HK-2 (cell line): Measurements from ENCODE around the gene ARHGAP33.

ENCODE experiments used
- DNase-seq: peaks from one replicate; pipeline ENCODE4 v3.0.0-alpha.2; 2018; ENCODE audit not compliant: unreplicated experiment

ARHGAP33 gene

DNA sequence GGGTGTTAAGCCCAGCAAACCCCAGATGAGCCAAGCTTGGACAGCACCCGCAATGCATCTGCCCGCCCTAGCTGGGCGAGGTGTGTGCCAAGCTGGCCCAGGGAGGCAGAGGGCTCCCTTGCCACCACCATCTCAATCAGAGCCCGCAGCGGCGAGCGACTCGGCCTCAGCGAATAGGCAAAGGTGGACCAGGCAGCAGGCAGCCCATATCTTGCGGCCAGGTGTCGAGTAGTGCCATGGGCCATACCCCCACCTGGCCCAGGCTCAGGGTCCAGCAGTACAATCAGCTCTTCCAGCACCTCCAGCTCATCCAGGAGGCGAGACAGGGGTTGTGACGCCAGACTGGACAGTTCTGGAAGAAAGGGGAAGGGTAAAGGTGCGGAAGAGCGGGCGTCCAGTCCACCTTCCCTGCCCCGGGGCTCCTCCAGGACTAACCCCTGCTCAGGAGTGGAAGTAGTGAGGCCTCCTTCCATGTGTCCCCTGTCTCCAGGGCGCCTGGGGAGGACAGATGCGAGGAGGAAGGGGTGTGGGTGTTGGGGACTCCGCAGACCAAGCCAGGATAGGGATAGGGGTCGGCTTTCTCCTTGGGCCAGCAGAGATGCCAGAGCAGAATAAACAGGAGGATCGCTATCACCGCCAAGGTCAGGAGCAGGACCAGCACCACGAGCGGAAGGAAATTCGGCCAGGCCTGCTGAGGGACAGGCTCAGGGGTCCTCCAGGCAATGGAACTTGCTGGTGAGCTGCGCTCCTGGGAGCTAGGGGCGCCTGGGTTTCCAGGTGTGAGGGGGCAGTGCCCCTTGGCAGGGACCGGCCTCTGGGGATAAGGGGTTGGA lies 35.9 kb upstream of the ARHGAP33 start:
- DNase-seq, result no peak

DNA sequence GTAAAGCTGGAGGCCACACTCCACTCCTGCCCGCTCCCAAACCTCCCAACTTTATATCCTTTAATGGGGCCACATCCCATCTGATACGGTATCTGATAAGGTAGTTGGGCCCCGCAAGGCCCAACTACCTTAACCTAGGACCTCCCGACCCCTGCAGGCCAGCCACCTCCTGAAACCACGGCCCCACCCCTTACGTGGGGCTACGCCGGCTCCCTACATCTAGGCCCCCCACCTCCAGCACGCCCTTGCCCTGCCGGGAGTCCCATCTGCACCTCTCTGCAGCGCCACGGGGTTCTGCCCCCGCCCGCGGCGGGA lies 35.3 kb upstream of the ARHGAP33 start:
- DNase-seq, result no peak

DNA sequence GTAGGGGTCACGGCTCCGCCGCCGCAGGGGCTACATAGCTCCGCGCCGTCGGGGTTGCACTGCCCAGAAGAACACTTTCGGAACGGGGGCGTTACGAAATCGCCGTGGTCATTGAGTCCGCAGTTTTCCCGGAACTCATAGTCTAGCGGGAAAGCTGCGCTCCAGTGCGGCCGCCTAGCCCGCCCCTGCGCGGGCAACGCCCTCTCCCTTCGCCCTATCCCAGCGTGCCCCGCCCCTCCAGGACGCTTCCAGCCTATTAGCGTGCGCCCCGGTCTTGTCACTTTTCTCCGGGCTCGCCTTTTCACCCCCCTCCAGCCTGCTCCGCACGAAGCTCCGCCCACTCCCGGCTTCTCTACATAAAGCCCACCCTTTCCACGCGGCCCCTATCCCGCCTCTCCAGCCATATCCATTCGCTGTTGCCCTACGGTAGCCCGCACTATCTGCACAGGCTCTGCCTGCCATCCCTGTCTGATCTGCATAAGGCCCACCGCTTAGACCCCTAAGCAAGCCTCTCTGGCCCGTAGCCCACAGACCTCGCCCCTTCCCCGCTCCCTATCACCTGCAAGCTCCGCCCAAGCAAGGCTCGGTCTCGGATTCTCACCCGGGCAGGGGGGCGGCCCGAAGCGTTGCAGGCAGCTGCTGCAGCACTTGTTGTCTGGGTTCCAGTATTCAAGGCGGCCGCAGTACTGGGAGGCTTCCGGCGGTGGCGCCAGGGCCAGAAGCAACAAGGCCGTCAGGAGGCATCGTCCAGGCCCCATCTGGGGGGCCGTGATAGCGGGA lies 34.8 kb upstream of the ARHGAP33 start:
- DNase-seq, result peak; percentile 97

DNA sequence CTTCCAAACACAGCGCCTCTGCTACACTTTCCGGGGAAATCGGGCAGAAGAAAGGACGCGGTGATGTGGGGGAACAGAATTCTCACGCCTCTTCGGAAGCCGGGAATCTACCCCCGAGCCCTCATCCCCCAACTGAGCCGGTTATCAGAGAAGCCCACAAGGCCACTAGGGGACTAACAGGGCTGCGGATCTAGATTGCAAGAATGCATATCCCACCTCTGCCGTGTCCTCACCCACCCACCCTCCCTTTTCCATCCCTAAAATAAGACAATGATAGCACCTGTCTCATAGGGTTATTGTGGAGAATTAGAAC lies 34.2 kb upstream of the ARHGAP33 start:
- DNase-seq, result no peak

DNA sequence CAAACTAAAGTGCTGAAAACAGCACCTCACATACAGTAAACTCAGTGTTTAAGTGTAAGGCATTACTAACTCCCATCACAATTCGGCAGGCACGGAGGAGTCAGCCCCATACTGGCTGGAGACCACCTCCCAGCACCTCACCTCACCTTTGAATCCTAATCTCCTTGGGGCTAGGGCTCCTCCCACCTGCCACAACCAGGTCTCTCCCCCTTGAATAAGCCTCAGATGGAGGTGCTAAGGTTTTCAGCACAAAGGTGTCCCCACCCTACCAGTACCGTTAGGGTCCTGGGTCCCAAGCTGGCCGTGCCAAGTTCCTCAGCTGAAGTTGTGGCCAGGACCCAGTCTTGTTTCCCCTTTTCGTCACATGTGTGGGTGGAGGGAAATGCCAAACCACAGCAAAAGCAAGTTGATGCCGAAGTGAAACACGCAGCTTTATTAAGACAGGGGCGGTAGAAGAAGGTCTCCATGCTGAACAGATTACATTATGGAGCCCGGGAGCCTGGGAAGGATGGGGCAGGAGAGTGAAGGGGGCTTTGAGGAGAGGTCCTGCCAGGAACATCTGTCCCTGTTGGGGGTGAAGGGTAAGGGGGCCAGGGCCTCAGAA lies 33.1 kb upstream of the ARHGAP33 start, which contains the start of gene IGFLR1:
Gene IGFLR1, minus strand, starts transcription at position 332 of the 604 bp plus-strand sequence. CDS start 1,272 bp downstream, outside the sequence.
- no peak for DNase-seq

DNA sequence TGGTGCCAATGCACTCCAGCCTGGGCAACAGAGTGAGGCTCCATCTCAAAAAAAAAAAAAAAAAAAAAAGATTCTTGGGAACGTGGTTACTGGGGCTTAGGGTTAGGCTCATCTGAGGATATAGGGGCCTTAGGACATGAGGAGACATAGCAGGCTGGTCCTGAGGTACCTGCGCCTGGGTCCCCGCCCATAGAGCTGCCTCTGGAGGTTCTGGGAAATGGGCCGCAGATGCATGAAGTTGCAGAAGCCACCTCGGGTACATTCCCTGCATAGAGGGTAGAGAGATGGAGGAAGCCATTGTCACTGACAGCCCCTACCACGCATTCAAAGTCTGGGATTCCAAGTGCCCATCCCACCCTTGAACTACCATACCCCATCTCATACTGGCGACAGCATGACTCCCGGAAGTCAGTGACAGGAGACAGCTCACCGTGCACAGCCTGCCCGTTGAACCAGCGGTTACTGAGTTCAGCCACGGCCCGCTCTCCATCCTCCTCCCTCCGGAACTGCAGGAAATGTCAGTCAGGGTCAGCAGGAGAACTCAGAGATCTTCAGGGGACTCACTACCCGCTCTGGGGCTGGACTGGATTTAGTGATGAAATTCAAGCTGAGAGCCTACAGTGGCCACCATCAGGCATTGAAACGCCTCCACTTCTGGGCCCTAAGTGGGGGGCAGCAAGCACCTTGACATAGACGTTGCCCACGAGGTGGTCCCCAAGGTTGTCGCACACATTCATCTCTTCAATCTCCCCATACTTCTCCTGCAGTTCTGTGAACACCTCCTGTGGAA lies 31.5 kb upstream of the ARHGAP33 start:
- DNase-seq, result no peak

DNA sequence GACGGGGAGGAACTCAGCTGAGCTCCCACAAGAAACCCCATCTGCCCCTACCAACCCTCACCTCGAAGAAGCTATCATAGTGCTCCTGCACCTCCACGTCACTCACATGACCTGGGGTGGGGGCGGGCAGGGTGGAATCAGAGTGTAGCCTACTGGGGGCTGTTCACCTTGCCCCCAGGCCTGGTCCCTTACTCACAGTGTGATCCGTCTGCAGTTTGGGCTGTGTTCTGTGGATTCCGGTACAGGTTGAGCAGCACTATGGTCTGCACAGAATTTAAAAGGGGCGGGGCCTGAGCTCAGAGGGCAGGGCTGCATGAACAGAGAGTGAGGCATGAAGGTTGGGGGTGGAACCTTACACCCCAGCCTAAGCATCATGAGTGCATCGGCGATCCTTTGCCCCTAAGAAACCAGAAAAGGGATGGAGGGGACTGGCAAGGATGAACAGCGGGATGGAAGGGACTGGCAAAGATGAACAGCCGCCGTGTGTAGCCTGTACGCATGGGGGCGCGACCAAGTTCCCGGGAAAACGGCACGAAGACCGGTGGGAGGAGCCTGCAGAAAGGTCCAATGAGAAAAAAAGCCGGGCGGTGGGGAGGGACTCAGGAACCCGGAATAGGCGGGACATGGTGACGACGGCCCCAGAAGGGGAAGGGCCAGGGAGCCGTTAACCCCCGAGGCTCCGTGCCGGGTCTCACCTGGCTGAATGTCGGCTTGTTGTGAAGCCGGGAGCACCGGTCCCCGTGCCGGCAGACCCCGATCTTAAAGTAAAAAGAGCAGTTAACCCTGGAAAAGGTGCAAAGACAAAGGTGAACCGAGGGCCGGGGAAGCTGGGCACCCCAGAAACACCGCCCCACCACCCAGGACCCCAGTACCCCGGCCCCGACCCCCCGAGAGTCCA lies 30.7 kb upstream of the ARHGAP33 start:
- DNase-seq, result peak; percentile 93

DNA sequence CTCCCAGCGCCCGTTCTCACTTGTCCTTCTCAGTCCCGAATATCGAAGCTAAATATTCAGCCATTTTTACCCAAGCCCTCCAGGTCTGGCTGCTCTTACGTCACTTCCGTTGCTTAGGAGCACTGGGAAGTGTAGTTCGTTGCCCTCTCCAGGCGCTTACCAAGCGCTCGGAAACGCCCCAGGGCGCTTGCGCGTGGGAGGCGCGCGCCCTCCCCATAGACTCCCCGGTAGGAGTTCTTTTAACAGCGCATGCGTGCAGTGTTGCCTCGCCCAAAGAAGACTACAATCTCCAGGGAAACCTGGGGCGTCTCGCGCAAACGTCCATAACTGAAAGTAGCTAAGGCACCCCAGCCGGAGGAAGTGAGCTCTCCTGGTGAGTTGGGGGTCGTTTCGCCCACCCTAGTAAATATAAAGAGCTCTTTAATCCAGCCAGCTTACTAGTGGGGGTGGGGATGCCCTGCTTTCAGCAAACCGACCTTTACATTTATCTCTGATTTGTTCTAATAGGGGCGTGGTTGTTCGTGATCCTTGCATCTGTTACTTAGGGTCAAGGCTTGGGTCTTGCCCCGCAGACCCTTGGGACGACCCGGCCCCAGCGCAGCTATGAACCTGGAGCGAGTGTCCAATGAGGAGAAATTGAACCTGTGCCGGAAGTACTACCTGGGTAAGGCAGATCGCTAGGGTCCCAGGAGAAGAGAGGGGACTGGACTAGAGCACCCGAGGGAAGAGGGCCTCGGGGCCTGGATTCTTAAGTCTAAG lies 29.9 kb upstream of the ARHGAP33 start, which contains the start of the genes PSENEN and U2AF1L4:
Gene PSENEN, plus strand, starts transcription at position 324 of the 759 bp plus-strand sequence. Its CDS starts 280 bp downstream, at position 604.
Gene U2AF1L4, minus strand, starts transcription at position 91 of the 759 bp plus-strand sequence. Its CDS starts 27 bp downstream, at position 64.
- DNase-seq, result peak; percentile 94

DNA sequence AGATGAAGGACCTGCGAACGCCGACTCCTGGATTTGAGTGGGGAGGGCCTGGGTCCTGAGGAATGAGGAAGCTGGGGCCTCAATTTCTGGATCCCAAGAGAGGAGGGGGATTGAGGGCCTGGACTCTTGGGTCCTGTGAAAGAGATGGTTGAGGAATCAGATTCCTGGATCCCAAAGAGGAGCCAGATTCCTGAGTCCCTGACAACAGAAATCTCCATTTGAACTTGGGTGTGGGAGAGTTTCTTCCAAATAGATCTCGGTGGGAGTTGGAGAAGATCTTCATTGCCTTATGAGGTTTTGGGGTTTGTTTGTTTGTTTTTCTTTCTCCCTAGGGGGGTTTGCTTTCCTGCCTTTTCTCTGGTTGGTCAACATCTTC lies 29.3 kb upstream of the ARHGAP33 start:
- no peak for DNase-seq

DNA sequence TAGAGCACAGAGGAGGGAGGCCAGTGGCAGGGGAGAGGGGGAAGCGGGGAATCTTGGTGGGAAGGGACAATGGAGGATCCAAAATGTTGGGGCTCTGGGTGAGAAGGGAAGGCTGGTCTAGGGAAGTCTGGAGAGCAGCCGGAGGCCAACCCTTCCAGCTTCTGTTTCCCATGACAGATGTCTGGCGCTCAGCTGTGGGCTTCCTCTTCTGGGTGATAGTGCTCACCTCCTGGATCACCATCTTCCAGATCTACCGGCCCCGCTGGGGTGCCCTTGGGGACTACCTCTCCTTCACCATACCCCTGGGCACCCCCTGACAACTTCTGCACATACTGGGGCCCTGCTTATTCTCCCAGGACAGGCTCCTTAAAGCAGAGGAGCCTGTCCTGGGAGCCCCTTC lies 28.8 kb upstream of the ARHGAP33 start:
- no peak for DNase-seq

DNA sequence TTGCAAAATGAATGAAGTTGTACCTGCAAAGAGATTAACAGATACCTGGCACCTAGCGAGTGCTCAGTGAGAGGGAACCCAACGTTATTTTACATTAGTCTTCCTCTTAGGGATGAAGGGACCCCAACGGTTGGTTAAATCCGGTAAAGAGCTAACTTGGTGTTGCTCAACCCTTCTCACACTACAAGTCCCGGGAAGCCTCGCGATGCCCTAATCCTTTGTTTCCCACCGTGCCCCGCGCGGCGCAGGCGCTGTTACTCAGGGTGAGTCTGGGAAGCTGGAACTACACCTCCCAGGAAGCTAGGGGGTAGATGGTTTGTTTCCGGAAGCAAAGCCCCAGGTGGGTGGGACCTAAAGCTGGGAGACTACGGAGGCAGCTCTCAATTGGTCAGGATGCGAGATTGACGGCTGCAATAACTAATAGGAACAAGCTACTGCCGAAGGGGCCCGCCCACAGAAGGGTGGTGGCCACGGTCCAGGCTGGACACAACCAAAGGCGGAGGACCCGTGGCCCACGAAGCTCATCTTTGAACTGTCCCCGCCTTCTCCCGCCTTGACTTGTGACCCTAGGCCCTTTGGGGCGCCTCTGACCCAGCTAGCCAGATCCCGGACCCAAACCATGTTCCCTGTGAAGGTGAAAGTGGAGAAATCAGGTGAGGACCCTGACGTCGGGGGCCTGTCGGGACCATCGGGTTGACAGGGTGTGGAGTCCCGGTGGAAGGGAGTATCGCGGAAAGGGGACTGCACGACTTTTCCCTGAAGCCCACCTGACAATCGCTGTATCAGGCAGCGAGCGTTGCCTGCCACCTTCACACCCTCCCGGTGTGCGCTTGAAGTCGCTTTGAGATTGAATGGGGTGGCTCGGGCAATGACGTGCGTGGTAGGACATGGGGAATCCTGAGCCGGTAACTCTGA lies 27.0 kb upstream of the ARHGAP33 start, which contains the start of gene LIN37:
Gene LIN37, plus strand, starts transcription at position 471 of the 915 bp plus-strand sequence. Its CDS starts 149 bp downstream, at position 620.
- DNase-seq, result peak; percentile 99

DNA sequence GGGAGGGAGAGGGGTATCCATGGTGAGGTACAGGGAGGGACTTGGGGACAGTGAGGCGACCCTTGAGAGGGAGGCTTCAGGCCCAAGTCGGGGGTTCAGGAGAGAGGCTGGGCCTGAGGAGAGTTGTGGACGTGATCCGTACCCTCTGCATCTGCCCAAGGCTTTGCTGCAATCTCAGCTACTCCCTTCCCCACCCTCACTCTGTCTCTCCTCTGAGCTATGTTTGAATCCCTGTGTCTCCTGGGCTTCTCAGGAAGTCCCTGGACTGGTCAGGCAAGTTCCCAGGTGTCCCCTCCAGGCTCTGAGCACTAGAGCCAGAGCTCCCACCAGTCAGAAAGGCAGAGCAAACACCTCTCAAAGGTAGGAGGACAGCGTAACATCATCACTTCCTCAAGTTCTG lies 25.2 kb upstream of the ARHGAP33 start:
- no peak for DNase-seq

DNA sequence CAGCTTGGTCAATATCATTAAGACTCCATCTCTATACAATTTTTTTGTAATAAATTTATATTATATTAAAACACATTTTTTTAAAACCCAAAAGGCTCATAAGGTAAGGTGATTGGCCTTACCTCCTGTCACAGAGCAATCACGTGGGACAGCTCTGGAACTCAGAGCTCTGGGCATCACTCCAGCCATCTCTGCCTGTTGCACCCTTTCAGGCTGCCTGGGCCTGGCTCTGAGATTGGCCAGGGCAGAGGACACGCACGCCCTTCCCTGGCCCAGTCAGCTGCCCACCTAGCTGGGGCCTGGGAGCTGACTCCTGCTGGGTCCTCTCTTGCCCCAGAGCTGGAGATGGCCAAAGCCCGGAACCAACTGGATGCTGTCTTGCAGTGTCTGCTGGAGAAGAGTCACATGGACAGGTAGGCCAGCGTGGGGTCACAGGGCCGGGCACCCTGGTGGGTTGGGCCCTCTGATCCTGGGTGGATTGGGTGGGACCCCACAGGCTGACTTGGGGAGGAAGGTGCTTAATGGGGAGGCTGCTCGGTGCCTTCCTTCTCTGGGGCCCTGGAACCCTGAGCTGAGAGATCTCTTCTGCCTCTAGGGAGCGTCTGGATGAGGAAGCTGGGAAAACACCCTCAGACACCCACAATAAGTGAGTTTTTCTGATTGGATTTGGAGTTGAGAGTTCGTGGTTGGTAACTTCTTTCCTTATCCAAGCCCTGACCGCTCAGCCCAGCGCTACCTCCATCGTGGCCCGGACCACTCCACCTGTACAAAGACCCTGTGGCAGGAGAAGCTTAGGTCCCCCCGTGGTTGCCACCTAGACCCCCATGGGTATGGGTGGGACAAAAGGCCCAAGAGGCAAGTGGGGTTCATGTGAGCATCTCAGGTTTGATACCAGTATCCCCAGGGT lies 23.3 kb upstream of the ARHGAP33 start:
- DNase-seq, result no peak

DNA sequence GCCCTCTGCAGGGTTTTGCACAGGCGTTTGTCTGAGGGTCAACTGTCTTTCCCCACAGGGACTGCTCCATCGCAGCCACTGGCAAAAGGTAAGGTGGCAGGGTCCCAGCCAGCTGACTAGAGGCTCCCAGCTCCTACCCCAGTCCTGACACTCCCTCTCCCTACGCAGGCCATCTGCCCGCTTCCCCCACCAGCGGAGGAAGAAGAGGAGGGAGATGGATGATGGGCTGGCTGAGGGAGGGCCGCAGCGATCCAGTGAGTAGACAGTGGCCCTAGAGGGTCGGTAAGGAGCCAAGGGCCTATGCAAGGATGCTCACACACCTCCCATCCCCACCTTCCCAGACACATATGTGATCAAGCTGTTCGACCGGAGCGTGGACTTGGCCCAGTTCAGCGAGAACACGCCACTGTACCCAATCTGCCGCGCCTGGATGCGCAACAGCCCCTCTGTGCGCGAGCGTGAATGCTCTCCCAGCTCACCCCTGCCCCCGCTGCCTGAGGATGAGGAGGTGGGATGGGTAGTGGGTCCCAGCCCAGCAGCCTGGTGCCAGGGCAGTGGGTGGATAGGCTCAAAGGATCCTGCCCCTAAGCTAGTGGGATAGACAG lies 22.5 kb upstream of the ARHGAP33 start:
- no peak for DNase-seq

DNA sequence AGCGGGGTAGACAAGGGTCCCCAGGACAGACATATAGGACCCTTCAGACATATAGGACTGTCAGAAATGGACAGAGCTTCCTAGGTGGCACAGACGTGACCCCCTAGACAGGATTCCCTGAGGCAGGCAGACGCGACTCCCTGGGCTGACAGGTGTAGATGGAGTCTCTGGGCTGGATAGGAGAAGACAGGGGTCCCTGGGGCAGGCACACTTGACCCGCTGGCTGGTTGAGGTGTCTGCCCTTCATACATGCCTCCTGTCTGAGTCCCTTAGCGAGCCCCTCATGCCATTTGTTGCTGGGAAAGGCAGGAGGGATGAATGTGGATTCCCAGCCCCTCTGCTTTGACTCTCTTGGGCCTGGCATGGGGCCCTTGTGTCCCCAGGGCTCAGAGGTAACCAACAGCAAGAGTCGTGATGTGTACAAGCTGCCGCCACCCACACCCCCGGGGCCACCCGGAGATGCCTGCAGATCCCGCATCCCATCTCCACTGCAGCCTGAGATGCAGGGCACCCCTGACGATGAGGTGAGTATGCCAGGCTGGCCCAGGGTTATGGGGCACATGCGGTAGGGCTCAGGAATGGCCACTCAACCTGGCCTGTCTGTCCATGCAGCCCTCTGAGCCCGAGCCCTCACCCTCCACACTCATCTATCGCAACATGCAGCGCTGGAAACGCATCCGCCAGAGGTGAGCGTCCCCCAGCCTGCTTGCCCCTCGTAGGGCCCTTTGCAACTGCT lies 21.6 kb upstream of the ARHGAP33 start:
- no peak for DNase-seq

DNA sequence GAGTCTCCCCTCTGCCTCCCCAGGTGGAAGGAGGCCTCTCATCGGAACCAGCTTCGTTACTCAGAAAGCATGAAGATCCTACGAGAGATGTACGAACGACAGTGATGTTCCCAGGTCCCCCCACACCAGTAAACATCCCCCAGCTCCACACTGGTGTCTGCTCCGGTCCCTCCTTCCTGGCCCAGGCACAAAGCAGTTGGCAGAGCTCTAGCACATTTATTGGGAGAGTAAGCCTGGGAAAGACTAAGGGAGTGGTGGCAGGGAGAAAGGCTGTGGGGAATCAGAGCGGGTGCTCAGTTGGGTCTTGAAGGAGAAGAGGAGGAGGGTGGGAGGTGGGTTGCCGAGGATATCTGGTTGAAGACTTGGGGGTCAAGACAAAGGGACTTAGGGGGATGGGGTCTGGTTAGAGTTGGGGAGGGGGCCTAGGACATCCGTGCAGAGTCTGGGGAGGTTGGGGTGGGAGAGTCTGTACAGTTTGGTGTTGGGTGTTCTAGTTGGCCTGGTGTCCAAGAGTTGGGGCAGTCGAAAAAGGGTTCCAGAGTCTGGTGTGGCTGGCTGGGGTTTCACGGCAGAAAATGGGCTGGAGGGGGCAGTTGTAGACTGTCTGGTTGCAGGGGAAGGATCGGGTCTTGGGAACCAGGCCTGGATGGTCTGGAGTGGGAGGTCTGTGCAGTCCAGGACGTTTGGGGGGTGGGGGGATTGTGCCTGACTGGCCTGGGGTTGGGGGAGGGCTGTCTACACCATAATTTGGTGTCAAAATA lies 20.8 kb upstream of the ARHGAP33 start:
- no peak for DNase-seq
